Measurements from ENCODE around the gene KLHL8. TPM values are rescaled to one million over a fixed set of nuclear protein-coding genes. Genes with fewer than 3 reads are reported as not detected.

Gene KLHL8
- total RNA-seq, 1 experiment from 2014 or later = 7.5 TPM

- no peak overlapping the region for H3K4ac ChIP-seq (ENCODE audit: low read depth, low read length)
- H3K23me2 ChIP-seq (ENCODE audit: insufficient read length, low read depth, low read length, poor library complexity, severe bottlenecking) = no peaks in the 10 kb centered on the region
- WGBS (ENCODE audit: extremely low coverage, insufficient read length, low lambda C conversion rate) = no CpG with 5 or more reads among the region's 1 CpG
- Mint-ChIP-seq H3K4me1 (no peaks in the 10 kb centered on the region), H3K9me3 (peaks cover 4 to 6% of the 10 kb centered on the region in 2 experiments), H3K27ac (no peak overlapping the region), H3K4me3 (no peak overlapping the region), H3K36me3 (ENCODE audit: insufficient read depth in 1 of 3, low read depth in 3 of 3) (peaks cover 3 to 5% (median 5%) of the 10 kb centered on the region in 3 experiments; a peak in 4 of 7 replicates), H3K27me3 (ENCODE audit: low read depth) (peaks cover 1% of the 10 kb centered on the region; the same call in 1 of the 2 replicates)
- no peaks in the 10 kb centered on the region for H3K27me3 ChIP-seq (ENCODE audit: insufficient read depth, low read length)
- H3K23ac ChIP-seq (ENCODE audit: insufficient read length, low read depth, low read length) = no peak overlapping the region
- H4K5ac ChIP-seq (ENCODE audit: insufficient read length, low read depth, low read length) = no peak overlapping the region
- no peak overlapping the region for H2BK12ac ChIP-seq (ENCODE audit: insufficient read length, low read depth, low read length)
- no peak overlapping the region for H2BK15ac ChIP-seq (ENCODE audit: low read depth, low read length)
- DNase-seq = no peak
- H2BK20ac ChIP-seq (ENCODE audit: low read depth, low read length, poor library complexity, severe bottlenecking) = no peak overlapping the region
- H3T11ph ChIP-seq (ENCODE audit: low read length) = no peak overlapping the region
- H4K20me1 ChIP-seq (ENCODE audit: control insufficient read depth, insufficient read depth, insufficient read length) = no peaks in the 10 kb centered on the region
- H2BK120ac ChIP-seq (ENCODE audit: low read depth, low read length, poor library complexity, severe bottlenecking) = no peak overlapping the region
- H3K79me1 ChIP-seq (ENCODE audit: insufficient read depth, low read depth, low read length, poor library complexity, severe bottlenecking) = no peaks in the 10 kb centered on the region
- H3K18ac ChIP-seq (ENCODE audit: insufficient read length, low read depth, low read length) = no peak overlapping the region
- H3K4me2 ChIP-seq (ENCODE audit: insufficient read depth, insufficient read length, low read length) = no peak overlapping the region
- H3K79me2 ChIP-seq (ENCODE audit: insufficient read depth, low read length) = no peaks in the 10 kb centered on the region
- H3K4me1 ChIP-seq (ENCODE audit: insufficient read depth, low read length) = no peaks in the 10 kb centered on the region
- H3K9me3 ChIP-seq (ENCODE audit: control insufficient read depth, low read depth, low read length) = no peaks in the 10 kb centered on the region
- no peak overlapping the region for H4K91ac ChIP-seq (ENCODE audit: insufficient read length, low read depth, low read length)
- no peak overlapping the region for H4K8ac ChIP-seq (replicated peaks; ENCODE audit: insufficient read length, low read depth, low read length)
- H2AK5ac ChIP-seq (ENCODE audit: insufficient read length, low read length) = no peak overlapping the region
- no peak overlapping the region for H2AFZ ChIP-seq (ENCODE audit: low read length)
- H2BK5ac ChIP-seq (ENCODE audit: insufficient read length, low read length) = no peak overlapping the region
- H3K14ac ChIP-seq (ENCODE audit: insufficient read depth, low read length) = no peak overlapping the region
- TF ChIP-seq CTCF (conservative IDR thresholded peaks at IDR 0.05) = no peak
- no peak overlapping the region for H3K9ac ChIP-seq (ENCODE audit: extremely low read depth, insufficient read length, low read length)
- H3K56ac ChIP-seq (ENCODE audit: insufficient read length, low read depth, low read length) = no peak overlapping the region
- H3K27ac ChIP-seq (ENCODE audit: insufficient read length, low read depth, low read length) = no peak overlapping the region
These were observed 42.5 kb upstream of the KLHL8 start for GRCh38 chr4:87262886-87263285.
